HG03095 (cell line): ENCODE data around the gene BICC1.

ENCODE experiments used
- ATAC-seq: cut with Tn5 transposase; IDR thresholded peaks from one replicate; pipeline ENCODE4 v1.9.1; 2021; ENCODE audit warnings: moderate library complexity; ENCODE audit not compliant: unreplicated experiment

BICC1 gene

DNA sequence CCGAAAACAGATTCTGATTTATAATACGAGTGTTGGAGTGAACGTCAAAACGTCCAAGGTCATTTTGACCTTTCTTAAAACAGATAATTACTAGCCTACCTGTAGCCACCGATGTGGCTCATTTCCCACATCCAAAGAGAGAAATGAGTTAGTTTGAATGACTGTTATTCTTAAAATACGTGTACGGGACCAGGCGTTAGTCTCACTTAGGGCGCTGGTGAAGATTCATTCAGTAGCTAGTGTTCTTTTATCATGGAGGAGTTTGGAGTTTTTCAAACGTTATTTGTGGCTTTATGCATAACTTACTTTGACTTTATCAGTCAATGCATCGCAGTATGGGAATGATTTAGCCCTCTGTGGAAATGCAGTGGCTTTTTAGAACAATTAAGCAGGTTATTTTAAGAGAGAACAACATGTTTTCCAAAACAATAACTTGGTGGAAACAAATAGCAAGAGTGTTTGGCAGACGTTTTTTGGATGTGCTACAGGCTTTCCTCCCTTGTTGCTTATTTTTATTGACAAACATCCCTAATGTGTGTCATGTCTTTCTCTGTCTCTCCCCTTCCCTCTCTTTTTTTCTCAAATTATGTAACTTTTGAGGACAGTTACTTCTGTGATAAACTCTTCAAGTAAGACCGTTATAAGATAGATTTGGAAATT lies 1.6 kb downstream of the BICC1 start:
- no peak for ATAC-seq

DNA sequence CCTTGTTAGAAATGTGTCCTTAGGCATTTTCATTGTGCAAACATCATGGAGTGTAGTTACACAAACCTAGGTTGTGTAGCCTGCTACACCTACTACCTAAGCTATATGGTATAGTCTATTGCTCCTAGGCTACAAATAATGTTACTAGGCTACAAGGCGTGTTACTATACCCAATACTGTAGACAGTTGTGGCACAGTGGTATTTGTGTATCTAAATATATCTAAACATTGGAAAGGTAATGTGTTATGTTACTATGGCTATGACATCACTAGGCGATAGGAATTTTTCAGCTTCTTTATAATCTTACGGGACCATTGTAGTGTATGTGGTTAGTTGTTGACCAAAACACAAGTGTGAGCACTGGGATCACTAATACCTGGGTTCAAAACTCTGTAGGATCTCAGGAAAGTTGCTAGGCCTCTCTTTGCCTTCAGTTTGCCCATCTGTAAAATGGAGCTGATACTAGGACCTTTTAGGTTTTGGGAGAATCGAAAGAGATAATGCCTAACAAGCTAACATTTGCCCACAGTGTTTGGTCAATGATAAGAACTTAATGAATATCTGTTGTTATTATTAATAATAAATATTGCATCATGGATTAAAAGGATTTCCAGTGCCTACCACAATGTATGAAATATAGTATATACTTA lies 2.7 kb downstream of the BICC1 start:
- ATAC-seq, result no peak

DNA sequence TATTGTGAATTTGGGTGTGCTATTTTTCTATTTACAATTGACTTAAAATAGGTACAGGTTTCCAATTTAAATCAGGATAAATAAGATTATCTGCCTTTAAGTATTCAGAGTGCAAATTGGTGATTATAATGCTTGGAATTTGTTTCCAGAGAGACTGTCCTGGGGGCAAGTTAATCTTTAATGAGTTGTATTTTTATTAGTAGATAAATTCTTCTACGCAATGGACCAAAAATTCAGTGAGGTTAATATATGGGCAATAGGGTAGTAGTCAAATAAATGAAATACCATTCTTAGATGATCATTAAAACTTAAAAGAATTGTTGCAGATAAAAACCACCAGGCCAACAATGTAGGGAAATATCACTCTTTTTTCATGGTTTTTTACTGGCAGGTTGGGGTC lies 3.4 kb downstream of the BICC1 start:
- ATAC-seq, result no peak

DNA sequence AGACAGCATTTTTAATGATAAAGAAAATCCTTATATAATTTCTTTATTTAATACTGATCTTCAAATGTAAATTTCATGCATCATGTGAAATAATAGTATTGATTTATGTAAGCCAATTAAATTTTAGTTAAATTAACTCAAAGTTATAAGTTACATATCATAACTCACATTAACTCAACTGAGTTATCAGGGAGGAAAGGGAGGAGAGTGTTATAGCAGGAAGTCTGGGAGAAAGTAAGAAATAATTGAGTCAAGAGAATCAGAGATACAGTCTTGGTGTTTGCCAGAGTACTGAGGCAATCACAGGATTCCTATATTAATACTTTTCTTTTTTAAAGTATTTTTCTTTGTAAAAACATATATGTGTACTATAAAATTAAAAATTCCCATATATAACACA lies 4.0 kb downstream of the BICC1 start:
- ATAC-seq, result no peak

DNA sequence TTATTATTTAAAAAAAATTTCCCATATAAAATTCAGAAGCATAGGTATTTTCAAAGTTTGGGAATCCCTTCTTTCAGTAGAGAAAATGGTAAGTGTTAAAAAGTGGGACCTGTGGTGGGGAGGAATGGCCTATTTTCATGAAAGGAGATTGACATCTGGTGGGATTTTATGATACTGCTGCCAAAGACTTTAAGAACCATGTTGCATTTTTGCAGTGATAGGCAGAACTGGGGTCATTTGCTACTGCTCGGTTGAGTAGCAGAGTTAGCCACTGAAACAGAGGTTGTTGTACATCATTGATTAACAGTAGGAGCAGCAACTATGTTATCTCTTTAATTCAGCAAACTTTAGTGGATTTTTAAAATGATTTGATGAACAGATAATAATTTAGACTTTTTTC lies 4.4 kb downstream of the BICC1 start:
- ATAC-seq, result no peak

DNA sequence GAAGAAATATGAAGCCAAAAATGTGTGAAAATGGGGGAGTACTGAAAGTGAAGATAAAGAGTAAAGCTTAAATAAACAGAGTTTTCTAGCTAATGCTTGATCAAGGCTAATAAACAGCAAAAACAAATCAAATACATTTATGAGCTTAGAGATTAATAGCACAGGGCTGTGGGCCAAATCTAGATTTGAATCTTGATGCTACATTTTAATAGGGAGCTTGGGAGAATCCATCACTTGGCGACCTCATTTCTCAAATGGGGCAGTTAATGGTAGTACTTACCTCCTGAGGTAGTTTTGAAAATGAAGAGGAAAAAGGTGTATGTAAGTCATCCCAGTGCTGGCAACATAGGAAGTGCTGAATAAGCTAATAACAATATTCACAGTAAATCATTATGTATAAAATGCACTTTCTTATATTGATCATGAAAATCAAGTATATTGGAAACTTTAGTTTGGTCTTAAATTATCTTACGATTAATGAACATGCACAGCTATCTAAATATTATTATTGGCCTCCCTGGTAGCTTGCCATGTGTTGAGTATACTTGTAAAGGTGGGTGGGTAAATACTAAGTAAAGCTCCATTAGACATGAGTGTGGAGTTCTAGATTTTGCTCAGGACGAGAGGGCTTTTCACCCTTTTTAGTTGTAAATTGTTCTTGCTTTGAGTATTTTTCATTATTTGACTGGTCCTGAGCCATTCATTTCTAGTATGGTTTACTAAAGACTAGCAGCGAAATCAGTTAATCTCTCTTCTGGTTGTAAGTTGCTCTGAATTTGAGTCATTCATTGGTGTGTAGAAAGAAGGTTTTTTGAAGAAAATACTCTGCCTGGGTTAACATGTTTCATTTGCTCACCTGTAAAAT lies 5.1 kb downstream of the BICC1 start:
- ATAC-seq, result no peak

DNA sequence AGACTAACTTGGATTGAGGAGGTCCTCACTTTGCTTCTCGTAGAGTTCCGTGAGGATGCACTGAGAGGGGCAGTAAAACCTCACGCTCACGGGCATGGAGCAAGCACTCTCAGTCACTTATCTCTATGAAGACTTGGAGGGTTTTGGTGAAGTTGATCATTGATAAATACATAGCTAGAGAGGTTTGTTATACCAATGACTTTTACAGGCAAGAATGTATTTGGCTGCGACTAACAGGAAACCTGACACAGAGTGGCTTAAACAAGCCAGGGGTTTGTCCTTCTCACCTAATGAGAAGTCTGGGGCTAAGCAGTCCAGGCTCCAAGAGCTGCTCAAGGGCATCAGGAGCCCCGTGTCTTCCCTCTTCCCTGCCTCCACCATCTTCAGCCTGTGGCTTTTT lies 6.1 kb downstream of the BICC1 start:
- ATAC-seq, result no peak

DNA sequence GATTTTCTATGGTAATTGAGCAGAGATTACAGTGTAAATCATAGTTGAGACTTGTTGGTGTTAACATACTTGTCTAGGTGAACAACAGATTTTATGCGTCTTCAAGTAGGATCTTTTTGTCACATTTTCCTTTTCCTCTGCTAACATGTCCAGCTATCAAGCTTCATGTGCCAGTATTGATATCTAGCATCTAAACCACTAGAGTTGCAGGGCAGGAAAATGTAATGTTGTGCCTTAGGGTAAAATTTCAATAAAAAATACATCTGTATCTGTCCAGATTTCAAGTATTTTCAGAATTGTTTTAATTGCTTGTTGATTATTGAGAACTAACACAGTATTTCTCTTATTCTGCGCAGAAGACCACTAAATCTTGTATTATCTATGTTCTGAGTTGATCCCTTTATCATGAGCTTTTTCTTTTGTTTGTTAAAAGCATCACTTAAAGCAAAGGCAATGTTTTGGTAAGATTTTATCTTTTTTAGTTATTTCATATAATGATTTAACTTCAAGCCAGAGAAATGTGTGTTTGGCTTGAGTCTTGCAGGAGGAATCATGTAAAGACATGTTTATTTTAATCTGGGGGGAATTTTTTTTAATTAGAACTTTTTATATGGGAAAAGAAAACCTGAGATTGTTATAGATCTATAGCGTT lies 16.5 kb downstream of the BICC1 start:
- ATAC-seq, result no peak

DNA sequence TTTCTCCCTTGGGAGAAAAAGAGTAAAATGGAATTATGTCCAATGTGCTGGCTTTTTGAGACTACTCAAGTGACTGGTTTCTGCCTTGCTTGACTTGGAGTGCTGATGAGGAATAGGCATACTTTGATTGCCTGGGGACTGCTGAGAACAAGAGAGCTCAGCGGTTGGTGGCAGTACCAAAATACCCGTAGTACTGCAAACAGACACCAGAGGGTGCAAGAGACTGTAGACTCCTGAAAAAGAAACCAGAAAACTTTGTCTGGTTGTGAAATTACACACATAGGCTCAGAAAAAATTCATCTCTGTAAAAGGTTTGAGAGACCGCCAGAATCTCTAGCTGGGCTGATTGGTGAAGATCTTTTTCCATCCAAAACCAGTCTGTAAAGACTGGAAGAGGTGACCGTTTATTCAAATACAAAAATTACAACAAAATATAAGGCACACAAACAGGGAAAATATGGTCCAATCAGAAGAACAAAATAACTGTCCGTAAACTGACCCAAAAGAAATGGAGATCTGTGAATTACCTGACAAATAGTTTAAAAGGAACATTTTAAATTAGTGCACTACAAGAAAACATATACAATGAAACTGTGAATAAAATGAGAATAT lies 18.5 kb downstream of the BICC1 start:
- peak; percentile 94 for ATAC-seq

DNA sequence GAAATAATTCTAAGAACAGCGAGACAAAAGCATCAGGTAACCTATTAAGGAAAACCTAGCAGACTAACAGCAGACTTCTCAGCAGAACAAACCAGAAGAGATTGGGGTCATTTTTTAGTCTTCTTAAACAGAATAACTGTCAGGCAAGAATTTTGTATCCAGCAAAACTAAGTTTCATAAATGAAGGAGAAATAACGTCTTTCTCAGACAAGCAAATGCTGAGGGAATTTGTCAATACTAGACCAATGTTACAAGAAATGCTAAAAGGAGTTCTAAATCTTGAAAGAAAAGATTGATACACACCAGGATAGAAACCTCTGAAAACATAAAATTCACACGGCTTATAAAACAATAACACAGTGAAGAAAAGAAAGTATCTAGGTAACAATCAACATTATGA lies 22.6 kb downstream of the BICC1 start:
- no peak for ATAC-seq

DNA sequence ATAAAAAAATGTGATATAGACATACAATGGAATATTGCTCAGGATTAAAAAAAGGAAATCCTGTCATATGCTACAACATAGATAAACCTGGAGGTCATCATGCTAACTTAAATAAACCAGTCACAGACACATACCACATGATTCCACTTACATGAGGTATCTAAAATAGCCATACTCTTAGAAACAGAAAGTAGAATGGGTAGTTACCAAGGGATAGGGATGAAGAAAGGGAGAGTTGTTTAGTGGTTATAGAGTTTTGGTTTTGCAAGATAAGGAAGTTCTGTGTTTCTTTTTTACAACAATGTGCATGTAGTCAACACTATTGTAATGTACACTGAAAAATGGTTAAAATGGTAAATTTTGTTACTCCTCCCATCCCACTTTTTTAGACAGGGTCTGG lies 30.5 kb downstream of the BICC1 start:
- no peak for ATAC-seq

DNA sequence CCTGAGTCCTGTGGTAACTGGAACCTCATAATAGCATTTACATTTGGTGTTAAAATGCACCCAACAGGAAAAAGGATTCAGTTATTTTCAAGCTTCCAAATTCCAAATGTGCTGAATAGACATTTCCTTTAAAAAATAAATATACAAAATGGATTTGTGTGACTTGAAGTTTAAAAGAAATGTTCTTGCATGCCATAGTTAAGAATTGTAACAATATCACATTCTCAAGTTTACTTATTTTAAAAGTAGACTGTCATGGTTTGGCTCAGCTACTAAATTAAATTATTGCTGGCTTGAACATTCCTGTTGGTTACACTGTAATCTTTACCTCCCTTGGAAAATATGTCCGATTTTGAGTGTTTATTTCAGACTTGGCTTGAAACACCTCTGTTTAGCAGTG lies 31.5 kb downstream of the BICC1 start:
- no peak for ATAC-seq

DNA sequence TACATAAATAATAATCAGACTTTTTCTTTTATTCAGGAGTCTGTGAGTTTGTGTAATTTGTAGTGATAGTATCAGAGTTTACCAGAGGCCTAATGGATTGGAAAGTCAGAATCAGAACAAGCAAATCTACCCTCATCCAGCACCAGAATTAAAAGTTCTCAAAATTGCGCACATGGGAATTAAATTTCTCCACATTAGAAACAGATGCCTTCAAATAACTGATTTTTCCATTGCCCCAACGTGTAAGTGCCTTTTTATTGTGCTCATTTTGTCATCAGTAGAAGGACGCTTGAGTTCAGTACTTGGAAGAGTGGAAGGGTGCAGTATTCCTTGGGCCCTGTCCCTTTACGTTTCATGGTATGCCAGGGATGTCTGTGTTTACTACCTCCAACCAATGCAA lies 32.8 kb downstream of the BICC1 start:
- no peak for ATAC-seq

DNA sequence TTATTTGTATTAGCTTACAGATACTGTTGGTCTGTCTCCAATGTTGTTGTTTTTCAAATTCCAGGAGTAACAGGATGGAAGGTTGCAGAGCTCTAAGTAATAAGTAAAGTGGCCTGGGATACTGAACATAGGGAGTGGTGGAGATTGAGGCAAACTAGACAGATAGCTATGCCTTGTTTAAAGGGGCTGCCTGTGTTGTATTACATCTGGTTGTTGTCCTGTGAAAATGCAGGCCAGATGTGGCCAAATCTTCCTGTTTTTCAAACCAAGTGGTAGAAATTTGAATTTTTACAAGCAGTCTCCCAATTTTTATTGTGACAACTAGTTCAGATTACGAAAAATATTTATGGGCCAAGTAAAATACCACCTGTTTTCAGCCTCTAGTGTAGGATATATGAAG lies 33.5 kb downstream of the BICC1 start:
- ATAC-seq, result no peak

DNA sequence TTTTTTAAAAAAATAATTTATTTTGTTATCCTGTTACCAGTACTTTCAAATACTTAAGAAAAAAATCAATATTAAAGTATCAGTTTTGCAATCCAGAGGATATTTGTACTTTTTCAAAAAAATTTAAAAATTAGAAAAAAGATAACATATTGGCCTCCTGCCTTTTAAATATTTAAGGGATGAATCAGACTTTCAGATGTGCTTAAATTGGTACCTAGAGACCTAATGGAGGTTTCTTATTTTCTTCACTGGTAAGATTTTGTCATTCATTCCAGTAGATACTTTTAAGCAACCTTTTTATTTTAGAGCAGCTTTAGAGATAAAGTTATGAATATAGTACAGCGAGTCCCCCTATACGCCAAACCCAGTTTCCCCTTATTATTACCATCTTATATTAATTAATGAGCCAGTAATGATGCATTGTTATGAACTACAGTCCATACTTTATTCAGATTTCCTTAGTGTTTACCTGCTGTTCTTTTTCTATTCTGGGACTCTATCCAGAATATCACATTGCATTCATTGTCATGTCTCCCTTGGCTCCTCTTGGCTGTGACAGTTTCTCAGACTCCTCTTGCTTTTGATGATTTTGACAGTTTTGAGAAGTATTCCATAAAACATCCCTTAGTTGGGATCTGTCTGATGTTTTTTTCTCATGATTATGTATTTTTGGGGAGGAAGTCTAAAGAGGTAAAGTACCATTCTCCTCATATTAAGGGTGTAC lies 34.2 kb downstream of the BICC1 start:
- ATAC-seq, result no peak

DNA sequence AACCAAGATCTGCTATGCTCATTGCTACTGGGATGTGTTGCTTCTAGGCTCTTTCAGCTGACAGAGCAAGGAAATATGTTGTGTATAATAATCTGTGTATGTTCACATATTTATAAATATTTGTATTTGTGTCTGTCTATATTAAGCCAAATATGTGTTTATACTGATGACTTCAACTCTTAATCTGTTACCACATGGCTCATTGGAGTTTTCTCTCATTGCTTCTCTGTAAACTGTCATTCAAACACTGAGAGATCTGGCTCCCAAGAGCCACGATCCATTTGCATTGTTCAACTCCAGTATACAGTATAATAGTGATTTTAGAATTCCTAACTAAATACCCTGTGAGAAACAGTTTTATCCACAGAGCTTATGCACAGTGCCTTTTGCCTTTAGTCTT lies 35.3 kb downstream of the BICC1 start:
- no peak for ATAC-seq

DNA sequence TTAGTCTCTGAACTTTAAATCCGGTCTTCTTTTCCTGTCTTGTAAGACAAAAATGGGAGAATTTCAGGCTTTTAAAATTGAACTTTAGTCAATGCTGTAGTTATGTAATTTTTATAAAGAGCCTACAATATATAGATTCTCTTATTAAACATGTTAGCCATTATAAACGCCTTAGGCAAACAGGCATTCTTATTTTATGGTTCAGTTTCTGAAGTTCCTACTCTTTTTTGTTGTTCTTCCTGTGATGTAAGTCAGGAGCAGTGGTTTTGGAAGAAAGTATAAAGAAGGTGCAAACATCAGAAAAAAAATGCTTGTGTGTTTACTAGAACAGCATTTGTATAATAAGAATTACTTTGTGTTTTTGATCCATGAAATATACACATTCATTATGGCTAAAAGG lies 41.6 kb downstream of the BICC1 start:
- no peak for ATAC-seq

DNA sequence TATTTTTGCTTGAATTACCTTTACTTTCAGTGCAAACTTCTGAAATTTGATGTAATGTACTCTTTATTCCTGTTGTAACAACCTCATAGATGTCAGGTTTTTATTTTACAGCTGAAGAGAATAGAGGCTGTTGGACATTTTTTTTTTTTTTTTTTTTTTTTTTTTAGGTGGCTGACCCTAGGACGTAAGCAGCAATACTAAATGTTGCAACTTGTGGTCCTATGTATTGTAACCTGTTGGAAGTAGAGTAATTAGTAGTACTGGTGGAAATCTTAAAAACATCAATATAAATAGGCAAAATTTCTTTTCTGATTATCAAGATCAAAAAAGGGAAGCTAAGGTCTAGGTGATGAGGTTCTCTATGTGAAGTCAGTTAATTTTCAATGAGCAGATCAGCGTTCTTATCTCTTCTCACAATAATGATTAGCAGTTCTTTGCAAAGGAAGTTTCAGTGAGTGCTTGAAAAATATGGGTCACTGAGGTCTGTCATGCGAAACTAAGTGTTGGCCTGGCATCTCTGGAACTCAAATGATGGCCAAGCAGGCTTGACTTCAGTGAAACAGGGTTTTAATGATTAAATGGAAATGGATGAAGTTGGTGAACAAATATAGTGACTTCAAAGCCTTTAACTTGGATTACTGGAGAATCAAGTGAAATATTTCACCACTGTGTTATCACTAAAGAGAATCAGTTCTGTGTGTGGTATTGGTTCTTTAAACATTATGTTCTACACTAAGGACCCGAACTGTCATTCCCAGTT lies 42.7 kb downstream of the BICC1 start:
- ATAC-seq, result no peak

DNA sequence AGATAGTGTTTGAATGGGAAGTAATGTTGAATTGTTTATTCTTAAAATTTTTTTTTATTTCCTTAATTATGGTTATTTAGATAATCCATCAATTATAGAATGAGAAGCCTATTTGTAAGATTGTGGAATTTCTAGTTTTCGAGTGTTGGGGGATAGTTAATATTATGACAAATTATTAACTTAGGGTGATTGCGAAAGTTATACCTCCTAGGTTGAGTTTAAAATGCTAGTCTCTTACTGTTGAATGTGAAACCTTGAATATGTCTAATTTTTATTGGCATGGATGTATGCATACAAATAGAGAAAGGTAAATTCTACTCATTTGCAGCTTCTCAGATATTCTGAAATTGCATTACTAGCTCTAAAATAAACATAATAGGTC lies 43.2 kb downstream of the BICC1 start:
- no peak for ATAC-seq
